ENCODE measurements around the gene PRRG3.

PRRG3 gene

GRCh38 chrX:151741606-151742005, 46.3 kb downstream of the PRRG3 start:
- Histone ChIP-seq H3K27me3 (ENCODE audit: insufficient read depth, low read length) (no peaks in the 10 kb centered on the region), H3K4me3 (ENCODE audit: low read depth, low read length, poor library complexity, severe bottlenecking) (no peak overlapping the region), H3K4me2 (ENCODE audit: low read length) (no peak overlapping the region), H4K20me1 (ENCODE audit: insufficient read depth, low read length) (no peaks in the 10 kb centered on the region), H3K36me3 (ENCODE audit: insufficient read depth, low read length) (no peaks in the 10 kb centered on the region), H3K79me2 (ENCODE audit: insufficient read depth, low read length) (no peaks in the 10 kb centered on the region), H3K4me1 (ENCODE audit: insufficient read depth, low read length, severe bottlenecking) (no peaks in the 10 kb centered on the region), H3K9me2 (ENCODE audit: low read depth, low read length) (no peaks in the 10 kb centered on the region), H3K9ac (ENCODE audit: low read length) (no peak overlapping the region), H3K9me3 (ENCODE audit: low read length) (no peaks in the 10 kb centered on the region), H3F3A (ENCODE audit: insufficient read depth, low read length) (no peaks in the 10 kb centered on the region), H2AFZ (ENCODE audit: low read length) (no peak overlapping the region), H3K27ac (ENCODE audit: low read depth, low read length, poor library complexity, severe bottlenecking) (no peak overlapping the region)
- TF ChIP-seq EZH2 (IDR thresholded peaks at IDR 0.05; ENCODE audit: borderline replicate concordance, low read length), result no peak

DNA sequence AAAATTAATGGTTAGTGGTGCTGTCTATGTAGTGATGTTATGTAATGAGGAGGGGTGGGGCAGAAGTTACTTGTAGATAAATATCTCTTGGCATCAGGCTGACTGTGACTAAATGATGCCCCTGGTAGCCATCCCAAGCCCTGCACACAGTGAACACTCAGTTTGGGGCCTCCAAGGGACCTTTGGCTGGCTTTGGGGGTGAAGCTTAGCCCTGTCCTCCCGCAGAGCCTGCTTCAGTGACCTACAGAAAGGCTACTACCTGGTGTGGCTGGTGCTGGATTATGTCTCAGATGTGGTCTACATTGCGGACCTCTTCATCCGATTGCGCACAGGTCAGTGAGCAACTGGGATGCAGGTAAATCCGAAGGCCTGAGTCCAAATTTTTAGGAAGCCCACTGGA, 47.1 kb downstream of the PRRG3 start:
- Histone ChIP-seq H3K27me3 (ENCODE audit: insufficient read depth, low read length) (no peaks in the 10 kb centered on the region), H3K9me2 (ENCODE audit: low read depth, low read length) (no peaks in the 10 kb centered on the region), H3K9me3 (ENCODE audit: low read length) (no peaks in the 10 kb centered on the region), H3K4me3 (ENCODE audit: low read depth, low read length, poor library complexity, severe bottlenecking) (no peak overlapping the region), H3K9ac (ENCODE audit: low read length) (no peak overlapping the region), H3K4me2 (ENCODE audit: low read length) (no peak overlapping the region), H3K4me1 (ENCODE audit: insufficient read depth, low read length, severe bottlenecking) (no peaks in the 10 kb centered on the region), H4K20me1 (ENCODE audit: insufficient read depth, low read length) (no peaks in the 10 kb centered on the region), H3K27ac (ENCODE audit: low read depth, low read length, poor library complexity, severe bottlenecking) (no peak overlapping the region), H3K36me3 (ENCODE audit: insufficient read depth, low read length) (no peaks in the 10 kb centered on the region), H2AFZ (ENCODE audit: low read length) (no peak overlapping the region), H3K79me2 (ENCODE audit: insufficient read depth, low read length) (no peaks in the 10 kb centered on the region), H3F3A (ENCODE audit: insufficient read depth, low read length) (no peaks in the 10 kb centered on the region)
- no peak for TF ChIP-seq EZH2 (IDR thresholded peaks at IDR 0.05; ENCODE audit: borderline replicate concordance, low read length)
- TF ChIP-seq, protein P1, sequence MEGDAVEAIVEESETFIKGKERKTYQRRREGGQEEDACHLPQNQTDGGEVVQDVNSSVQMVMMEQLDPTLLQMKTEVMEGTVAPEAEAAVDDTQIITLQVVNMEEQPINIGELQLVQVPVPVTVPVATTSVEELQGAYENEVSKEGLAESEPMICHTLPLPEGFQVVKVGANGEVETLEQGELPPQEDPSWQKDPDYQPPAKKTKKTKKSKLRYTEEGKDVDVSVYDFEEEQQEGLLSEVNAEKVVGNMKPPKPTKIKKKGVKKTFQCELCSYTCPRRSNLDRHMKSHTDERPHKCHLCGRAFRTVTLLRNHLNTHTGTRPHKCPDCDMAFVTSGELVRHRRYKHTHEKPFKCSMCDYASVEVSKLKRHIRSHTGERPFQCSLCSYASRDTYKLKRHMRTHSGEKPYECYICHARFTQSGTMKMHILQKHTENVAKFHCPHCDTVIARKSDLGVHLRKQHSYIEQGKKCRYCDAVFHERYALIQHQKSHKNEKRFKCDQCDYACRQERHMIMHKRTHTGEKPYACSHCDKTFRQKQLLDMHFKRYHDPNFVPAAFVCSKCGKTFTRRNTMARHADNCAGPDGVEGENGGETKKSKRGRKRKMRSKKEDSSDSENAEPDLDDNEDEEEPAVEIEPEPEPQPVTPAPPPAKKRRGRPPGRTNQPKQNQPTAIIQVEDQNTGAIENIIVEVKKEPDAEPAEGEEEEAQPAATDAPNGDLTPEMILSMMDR (IDR thresholded peaks at IDR 0.05; ENCODE audit: low read length), result no peak

DNA sequence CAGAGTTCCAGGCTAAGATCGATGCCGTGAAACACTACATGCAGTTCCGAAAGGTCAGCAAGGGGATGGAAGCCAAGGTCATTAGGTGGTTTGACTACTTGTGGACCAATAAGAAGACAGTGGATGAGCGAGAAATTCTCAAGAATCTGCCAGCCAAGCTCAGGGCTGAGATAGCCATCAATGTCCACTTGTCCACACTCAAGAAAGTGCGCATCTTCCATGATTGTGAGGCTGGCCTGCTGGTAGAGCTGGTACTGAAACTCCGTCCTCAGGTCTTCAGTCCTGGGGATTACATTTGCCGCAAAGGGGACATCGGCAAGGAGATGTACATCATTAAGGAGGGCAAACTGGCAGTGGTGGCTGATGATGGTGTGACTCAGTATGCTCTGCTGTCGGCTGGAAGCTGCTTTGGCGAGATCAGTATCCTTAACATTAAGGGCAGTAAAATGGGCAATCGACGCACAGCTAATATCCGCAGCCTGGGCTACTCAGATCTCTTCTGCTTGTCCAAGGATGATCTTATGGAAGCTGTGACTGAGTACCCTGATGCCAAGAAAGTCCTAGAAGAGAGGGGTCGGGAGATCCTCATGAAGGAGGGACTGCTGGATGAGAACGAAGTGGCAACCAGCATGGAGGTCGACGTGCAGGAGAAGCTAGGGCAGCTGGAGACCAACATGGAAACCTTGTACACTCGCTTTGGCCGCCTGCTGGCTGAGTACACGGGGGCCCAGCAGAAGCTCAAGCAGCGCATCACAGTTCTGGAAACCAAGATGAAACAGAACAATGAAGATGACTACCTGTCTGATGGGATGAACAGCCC, 48.6 kb downstream of the PRRG3 start:
- no peak overlapping the region for H3K9ac ChIP-seq (ENCODE audit: low read length)
- no peaks in the 10 kb centered on the region for H3K9me2 ChIP-seq (ENCODE audit: low read depth, low read length)
- no peak overlapping the region for H3K4me2 ChIP-seq (ENCODE audit: low read length)
- no peaks in the 10 kb centered on the region for H3K79me2 ChIP-seq (ENCODE audit: insufficient read depth, low read length)
- no peaks in the 10 kb centered on the region for H3K4me1 ChIP-seq (ENCODE audit: insufficient read depth, low read length, severe bottlenecking)
- H3K36me3 ChIP-seq (ENCODE audit: insufficient read depth, low read length), result no peaks in the 10 kb centered on the region
- H3K9me3 ChIP-seq (ENCODE audit: low read length), result no peaks in the 10 kb centered on the region
- H3K27me3 ChIP-seq (ENCODE audit: insufficient read depth, low read length), result no peaks in the 10 kb centered on the region
- no peak overlapping the region for H3K4me3 ChIP-seq (ENCODE audit: low read depth, low read length, poor library complexity, severe bottlenecking)
- no peak overlapping the region for H2AFZ ChIP-seq (ENCODE audit: low read length)
- no peak overlapping the region for H3K27ac ChIP-seq (ENCODE audit: low read depth, low read length, poor library complexity, severe bottlenecking)
- H3F3A ChIP-seq (ENCODE audit: insufficient read depth, low read length), result no peaks in the 10 kb centered on the region
- TF ChIP-seq EZH2 (IDR thresholded peaks at IDR 0.05; ENCODE audit: borderline replicate concordance, low read length), result no peak
- TF ChIP-seq, protein P1 (IDR thresholded peaks at IDR 0.05; ENCODE audit: low read length), result no peak
- no peaks in the 10 kb centered on the region for H4K20me1 ChIP-seq (ENCODE audit: insufficient read depth, low read length)

- Histone ChIP-seq H4K20me1 (ENCODE audit: insufficient read depth, low read length) (no peaks in the 10 kb centered on the region), H2AFZ (ENCODE audit: low read length) (no peak overlapping the region), H3K4me2 (ENCODE audit: low read length) (no peak overlapping the region), H3K9ac (ENCODE audit: low read length) (no peak overlapping the region), H3F3A (ENCODE audit: insufficient read depth, low read length) (no peaks in the 10 kb centered on the region), H3K9me2 (ENCODE audit: low read depth, low read length) (no peaks in the 10 kb centered on the region), H3K27ac (ENCODE audit: low read depth, low read length, poor library complexity, severe bottlenecking) (no peak overlapping the region), H3K9me3 (ENCODE audit: low read length) (no peaks in the 10 kb centered on the region), H3K4me1 (ENCODE audit: insufficient read depth, low read length, severe bottlenecking) (no peaks in the 10 kb centered on the region), H3K36me3 (ENCODE audit: insufficient read depth, low read length) (no peaks in the 10 kb centered on the region), H3K79me2 (ENCODE audit: insufficient read depth, low read length) (no peaks in the 10 kb centered on the region), H3K27me3 (ENCODE audit: insufficient read depth, low read length) (no peaks in the 10 kb centered on the region), H3K4me3 (ENCODE audit: low read depth, low read length, poor library complexity, severe bottlenecking) (no peak overlapping the region)
- TF ChIP-seq, protein P1 (IDR thresholded peaks at IDR 0.05; ENCODE audit: low read length), result no peak
- no peak for TF ChIP-seq EZH2 (IDR thresholded peaks at IDR 0.05; ENCODE audit: borderline replicate concordance, low read length)
These were observed 50.4 kb downstream of the PRRG3 start for GRCh38 chrX:151745651-151746050.
